Liver (tissue), 9 donors: ENCODE data around the gene UBASH3A. TPM values are rescaled to one million over a fixed set of nuclear protein-coding genes. Genes with fewer than 3 reads are reported as not detected.

Source experiments
- DNase-seq: peaks from one replicate; pipeline ENCODE4 v3.0.0-alpha.2; 2017; ENCODE audit warnings: low spot score
- H3K27ac ChIP-seq, 2 donors: one replicate each; pipeline ENCODE4 v1.7.0; 2013; ENCODE audit warnings: inconsistent platforms in 2 of 2, low read length in 2 of 2, control low read depth in 1 of 2, low read depth in 1 of 2, mild to moderate bottlenecking in 1 of 2
- H3K27me3 ChIP-seq, 4 donors: one replicate each; pipeline versions ENCODE4 v1.6.1 to v1.7.0; 2013; ENCODE audit warnings: low read length in 3 of 4, inconsistent platforms in 1 of 4, mild to moderate bottlenecking in 1 of 4, moderate library complexity in 1 of 4; ENCODE audit not compliant: control insufficient read depth in 4 of 4, insufficient read depth in 4 of 4
- H3K36me3 ChIP-seq, 4 donors: one replicate each; pipeline versions ENCODE4 v1.6.1 to v1.7.0; 2013; ENCODE audit warnings: low read length in 3 of 4, mild to moderate bottlenecking in 3 of 4, low read depth in 1 of 4, moderate library complexity in 1 of 4; ENCODE audit not compliant: control insufficient read depth in 4 of 4, insufficient read depth in 3 of 4
- H3K4me1 ChIP-seq, 4 donors: one replicate each; pipeline versions ENCODE4 v1.6.1 to v1.7.0; 2013; ENCODE audit warnings: low read length in 3 of 4, mild to moderate bottlenecking in 3 of 4, moderate library complexity in 1 of 4; ENCODE audit not compliant: control insufficient read depth in 4 of 4, insufficient read depth in 4 of 4
- H3K4me3 ChIP-seq, 3 donors: one replicate each; pipeline versions ENCODE4 v1.6.1 to v1.7.0; 2013; ENCODE audit warnings: low read length in 3 of 3, control low read depth in 1 of 3, low read depth in 1 of 3, mild to moderate bottlenecking in 1 of 3
- H3K9ac ChIP-seq, 2 donors: one replicate each; pipeline ENCODE4 v1.7.0; 2013; ENCODE audit warnings: low read length in 2 of 2, mild to moderate bottlenecking in 2 of 2, moderate library complexity in 2 of 2, control low read depth in 1 of 2, low read depth in 1 of 2
- H3K9me3 ChIP-seq, 4 donors: one replicate each; pipeline versions ENCODE4 v1.6.1 to v1.7.0; 2013; ENCODE audit warnings: low read length in 3 of 4; ENCODE audit not compliant: control insufficient read depth in 4 of 4
- FOXA1 ChIP-seq: IDR thresholded peaks from 2 replicates; pipeline ENCODE4 v1.6.1; 2016; ENCODE audit warnings: antibody characterized with exemption
- FOXA2 ChIP-seq: IDR thresholded peaks from 2 replicates; pipeline ENCODE4 v1.6.1; 2016; ENCODE audit warnings: antibody characterized with exemption
- GABPA ChIP-seq, 2 donors: IDR thresholded peaks in 1 of 2; conservative IDR thresholded peaks in 1 of 2; 2 replicates each; pipeline ENCODE4 v1.6.1; 2016; ENCODE audit warnings: antibody characterized with exemption in 2 of 2, mild to moderate bottlenecking in 1 of 2, moderate library complexity in 1 of 2
- HNF4A ChIP-seq, 2 donors: conservative IDR thresholded peaks; 2 replicates each; pipeline ENCODE4 v1.6.1; 2016; ENCODE audit warnings: antibody characterized with exemption in 2 of 2, mild to moderate bottlenecking in 2 of 2
- HNF4G ChIP-seq: IDR thresholded peaks from 2 replicates; pipeline ENCODE4 v1.6.1; 2016; ENCODE audit warnings: antibody characterized with exemption
- NR2F2 ChIP-seq: IDR thresholded peaks from 2 replicates; pipeline ENCODE4 v1.6.1; 2016; ENCODE audit warnings: antibody characterized with exemption
- RAD21 ChIP-seq, 2 donors: IDR thresholded peaks; 2 replicates each; pipeline ENCODE4 v1.6.1; 2016; ENCODE audit warnings: antibody characterized with exemption in 2 of 2, mild to moderate bottlenecking in 2 of 2
- SP1 ChIP-seq: IDR thresholded peaks from 2 replicates; pipeline ENCODE4 v1.6.1; 2018; ENCODE audit warnings: antibody characterized with exemption, mild to moderate bottlenecking
- YY1 ChIP-seq: IDR thresholded peaks from 2 replicates; pipeline ENCODE4 v1.6.1; 2016; ENCODE audit warnings: antibody characterized with exemption, mild to moderate bottlenecking
- WGBS: extraction: QIAGEN DNeasy Blood & Tissue Kit; methylation state at CpG from one replicate; pipeline ENCODE4 v1.1.7; 2013; 5-methylcytosine and 5-hydroxymethylcytosine counted together
- polyA plus RNA-seq, 2 donors: library from polyadenylated mRNA; stranded (reverse) in 1 of 2; unstranded in 1 of 2; fragments of 200-250 nt in 1 of 2; fragments of >200 nt in 1 of 2; fragmentation: Nextera tagmentation in 1 of 2; extraction: Ambion mirVana in 1 of 2; gene quantifications; one replicate each; pipeline versions ENCODE4 v1.2.1 to v1.2.3, GENCODE V29; 2013 to 2015
- total RNA-seq, 2 donors: library from RNA; depleted of rRNA; stranded (reverse); fragments of >200 nt; gene quantifications; one replicate each; pipeline ENCODE4 v1.2.3, GENCODE V29; 2014
- TF ChIP-seq, protein P1 (sequence below): IDR thresholded peaks from 2 replicates; pipeline ENCODE4 v1.6.1; 2016; ENCODE audit warnings: antibody characterized with exemption
- TF ChIP-seq, protein P2 (sequence below): IDR thresholded peaks from 2 replicates; pipeline ENCODE4 v1.6.1; 2016; ENCODE audit warnings: antibody characterized with exemption
- TF ChIP-seq, protein P3 (sequence below): fragments of 150-350 bp; IDR thresholded peaks from 2 replicates; pipeline ENCODE4 v1.5.1; 2017; ENCODE audit warnings: improper control_type of control experiment, low read depth, low read length; ENCODE audit not compliant: missing input control
- donor health status: healthy.
- donor health status: healthy.
- donor health status: healthy.
- donor health status: healthy.
- donor health status: healthy.

The UBASH3A gene
- total and polyA plus RNA-seq, 4 donors, result 0.10 to 0.75 (median 0.45) TPM

DNA sequence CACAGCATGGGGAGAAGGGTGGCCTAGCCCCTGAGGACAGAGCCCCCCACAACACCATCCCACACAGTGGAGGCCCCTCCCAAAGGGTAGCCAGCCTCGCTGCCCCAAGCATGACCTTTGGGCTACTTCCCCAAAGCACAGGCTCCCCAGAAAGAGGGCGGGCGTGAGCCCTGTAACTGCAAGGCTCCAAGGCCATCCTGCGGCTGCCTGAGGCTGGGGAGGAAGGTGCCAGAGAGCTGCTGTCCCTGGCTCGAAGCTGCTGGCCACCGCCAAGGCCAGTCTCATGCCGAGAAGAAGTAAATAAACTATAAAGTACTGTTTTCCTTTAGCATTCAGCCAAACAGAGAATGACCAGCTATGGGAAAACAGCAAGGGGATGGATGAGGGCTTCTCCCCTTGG lies 27.5 kb downstream of the UBASH3A start:
- WGBS, result 66% methylated on average over 7 of the region's 7 CpGs
- H3K9ac ChIP-seq, result no peak overlapping the region
- no peaks in the 10 kb centered on the region for H3K27me3 ChIP-seq
- H3K36me3 ChIP-seq, result no peaks in the 10 kb centered on the region
- TF ChIP-seq SP1 (no peak), FOXA1 (no peak), YY1 (no peak), GABPA (IDR thresholded peaks at IDR 0.05 in 1 of 2, conservative IDR thresholded peaks at IDR 0.05 in 1 of 2) (no peak), HNF4G (no peak), NR2F2 (no peak), FOXA2 (no peak)
- TF ChIP-seq, protein P1, sequence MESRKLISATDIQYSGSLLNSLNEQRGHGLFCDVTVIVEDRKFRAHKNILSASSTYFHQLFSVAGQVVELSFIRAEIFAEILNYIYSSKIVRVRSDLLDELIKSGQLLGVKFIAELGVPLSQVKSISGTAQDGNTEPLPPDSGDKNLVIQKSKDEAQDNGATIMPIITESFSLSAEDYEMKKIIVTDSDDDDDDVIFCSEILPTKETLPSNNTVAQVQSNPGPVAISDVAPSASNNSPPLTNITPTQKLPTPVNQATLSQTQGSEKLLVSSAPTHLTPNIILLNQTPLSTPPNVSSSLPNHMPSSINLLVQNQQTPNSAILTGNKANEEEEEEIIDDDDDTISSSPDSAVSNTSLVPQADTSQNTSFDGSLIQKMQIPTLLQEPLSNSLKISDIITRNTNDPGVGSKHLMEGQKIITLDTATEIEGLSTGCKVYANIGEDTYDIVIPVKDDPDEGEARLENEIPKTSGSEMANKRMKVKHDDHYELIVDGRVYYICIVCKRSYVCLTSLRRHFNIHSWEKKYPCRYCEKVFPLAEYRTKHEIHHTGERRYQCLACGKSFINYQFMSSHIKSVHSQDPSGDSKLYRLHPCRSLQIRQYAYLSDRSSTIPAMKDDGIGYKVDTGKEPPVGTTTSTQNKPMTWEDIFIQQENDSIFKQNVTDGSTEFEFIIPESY, result no peak
- TF ChIP-seq, protein P2, sequence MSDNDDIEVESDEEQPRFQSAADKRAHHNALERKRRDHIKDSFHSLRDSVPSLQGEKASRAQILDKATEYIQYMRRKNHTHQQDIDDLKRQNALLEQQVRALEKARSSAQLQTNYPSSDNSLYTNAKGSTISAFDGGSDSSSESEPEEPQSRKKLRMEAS, result no peak
- TF ChIP-seq, protein P3, sequence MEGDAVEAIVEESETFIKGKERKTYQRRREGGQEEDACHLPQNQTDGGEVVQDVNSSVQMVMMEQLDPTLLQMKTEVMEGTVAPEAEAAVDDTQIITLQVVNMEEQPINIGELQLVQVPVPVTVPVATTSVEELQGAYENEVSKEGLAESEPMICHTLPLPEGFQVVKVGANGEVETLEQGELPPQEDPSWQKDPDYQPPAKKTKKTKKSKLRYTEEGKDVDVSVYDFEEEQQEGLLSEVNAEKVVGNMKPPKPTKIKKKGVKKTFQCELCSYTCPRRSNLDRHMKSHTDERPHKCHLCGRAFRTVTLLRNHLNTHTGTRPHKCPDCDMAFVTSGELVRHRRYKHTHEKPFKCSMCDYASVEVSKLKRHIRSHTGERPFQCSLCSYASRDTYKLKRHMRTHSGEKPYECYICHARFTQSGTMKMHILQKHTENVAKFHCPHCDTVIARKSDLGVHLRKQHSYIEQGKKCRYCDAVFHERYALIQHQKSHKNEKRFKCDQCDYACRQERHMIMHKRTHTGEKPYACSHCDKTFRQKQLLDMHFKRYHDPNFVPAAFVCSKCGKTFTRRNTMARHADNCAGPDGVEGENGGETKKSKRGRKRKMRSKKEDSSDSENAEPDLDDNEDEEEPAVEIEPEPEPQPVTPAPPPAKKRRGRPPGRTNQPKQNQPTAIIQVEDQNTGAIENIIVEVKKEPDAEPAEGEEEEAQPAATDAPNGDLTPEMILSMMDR, result no peak
- H3K27ac ChIP-seq, result no peak overlapping the region
- DNase-seq, result no peak
- H3K4me1 ChIP-seq, result no peaks in the 10 kb centered on the region
- H3K9me3 ChIP-seq, result peaks cover 0 to 3% (median 0%) of the 10 kb centered on the region in 4 donors
- no peak overlapping the region for H3K4me3 ChIP-seq

DNA sequence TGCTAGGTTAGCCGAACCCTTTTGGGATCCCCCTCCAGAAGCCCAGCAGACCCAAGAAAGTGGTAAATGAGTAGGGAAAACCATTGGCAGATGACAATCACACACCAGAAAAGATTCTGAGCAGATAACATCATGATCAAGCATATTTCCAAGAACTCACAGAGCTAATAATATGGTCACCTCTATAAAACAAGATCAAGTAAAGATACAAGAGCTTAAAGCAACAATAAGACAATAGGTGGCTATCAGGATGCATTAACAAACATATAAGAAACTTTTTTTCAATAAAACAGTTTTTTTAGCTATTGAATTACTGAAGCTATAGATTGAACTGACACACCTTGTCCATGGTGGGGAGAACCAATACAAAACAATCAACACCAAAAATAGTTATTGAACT lies 29.0 kb downstream of the UBASH3A start:
- H3K27ac ChIP-seq, result no peak overlapping the region
- no peak overlapping the region for H3K9ac ChIP-seq
- no peak overlapping the region for H3K4me3 ChIP-seq
- H3K4me1 ChIP-seq, result no peaks in the 10 kb centered on the region
- 71% methylated on average over 1 of the region's 1 CpG for WGBS
- TF ChIP-seq, protein P3, result no peak
- TF ChIP-seq NR2F2, result no peak
- TF ChIP-seq RAD21 (IDR thresholded peaks at IDR 0.05), result no peak
- TF ChIP-seq HNF4A (conservative IDR thresholded peaks at IDR 0.05), result no peak
- DNase-seq, result no peak
- H3K36me3 ChIP-seq, result no peaks in the 10 kb centered on the region
- peaks cover 0 to 3% (median 0%) of the 10 kb centered on the region in 4 donors for H3K9me3 ChIP-seq
- H3K27me3 ChIP-seq, result no peaks in the 10 kb centered on the region
